ENCODE results near the gene SLC25A51.

- TF ChIP-seq, protein P1, sequence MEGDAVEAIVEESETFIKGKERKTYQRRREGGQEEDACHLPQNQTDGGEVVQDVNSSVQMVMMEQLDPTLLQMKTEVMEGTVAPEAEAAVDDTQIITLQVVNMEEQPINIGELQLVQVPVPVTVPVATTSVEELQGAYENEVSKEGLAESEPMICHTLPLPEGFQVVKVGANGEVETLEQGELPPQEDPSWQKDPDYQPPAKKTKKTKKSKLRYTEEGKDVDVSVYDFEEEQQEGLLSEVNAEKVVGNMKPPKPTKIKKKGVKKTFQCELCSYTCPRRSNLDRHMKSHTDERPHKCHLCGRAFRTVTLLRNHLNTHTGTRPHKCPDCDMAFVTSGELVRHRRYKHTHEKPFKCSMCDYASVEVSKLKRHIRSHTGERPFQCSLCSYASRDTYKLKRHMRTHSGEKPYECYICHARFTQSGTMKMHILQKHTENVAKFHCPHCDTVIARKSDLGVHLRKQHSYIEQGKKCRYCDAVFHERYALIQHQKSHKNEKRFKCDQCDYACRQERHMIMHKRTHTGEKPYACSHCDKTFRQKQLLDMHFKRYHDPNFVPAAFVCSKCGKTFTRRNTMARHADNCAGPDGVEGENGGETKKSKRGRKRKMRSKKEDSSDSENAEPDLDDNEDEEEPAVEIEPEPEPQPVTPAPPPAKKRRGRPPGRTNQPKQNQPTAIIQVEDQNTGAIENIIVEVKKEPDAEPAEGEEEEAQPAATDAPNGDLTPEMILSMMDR (IDR thresholded peaks at IDR 0.05; ENCODE audit: low read depth, low read length, missing input control) = no peak
- no peak for TF ChIP-seq MAX (IDR thresholded peaks at IDR 0.05)
Measured at GRCh38 chr9:37936376-37936775, 32.4 kb upstream of the SLC25A51 start.
